Prostate gland (tissue), 2 donors: ENCODE data around the gene ZNF32.

Experiments
- CTCF ChIP-seq, 4 experiments: fragments of 200-600 bp in 2 of 4; fragments of 450-650 bp in 2 of 4; sonication (generic) in 2 of 4; IDR thresholded peaks; 1 replicate in 3 of 4; 2 replicates in 1 of 4; pipeline ENCODE4 v1.5.1; 2016 to 2019; ENCODE audit warnings: antibody characterized with exemption in 4 of 4, mild to moderate bottlenecking in 2 of 4, moderate library complexity in 2 of 4
- POLR2A ChIP-seq: fragments of 450-650 bp; IDR thresholded peaks from one replicate; pipeline ENCODE4 v1.6.1; 2016; ENCODE audit warnings: antibody characterized with exemption, mild to moderate bottlenecking

DNA sequence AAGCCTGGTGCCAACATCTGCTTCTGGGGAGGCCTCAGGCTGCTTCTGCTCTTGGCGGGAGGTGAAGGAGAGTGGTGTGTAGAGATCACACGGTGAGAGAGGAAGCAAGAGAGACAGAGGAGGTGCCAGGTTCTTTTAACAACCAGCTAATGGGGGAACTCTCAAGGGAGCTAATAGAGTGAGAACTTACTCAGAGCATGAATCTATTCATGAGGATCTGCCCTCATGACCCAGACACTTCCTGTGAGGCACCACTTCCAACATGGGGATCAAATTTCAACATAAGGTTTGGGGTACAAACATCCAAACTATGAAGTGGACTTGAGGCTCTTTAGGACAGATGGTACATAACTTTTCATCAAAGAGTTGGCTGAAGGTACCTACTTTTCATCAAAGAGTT lies 5.1 kb upstream of the ZNF32 start:
- TF ChIP-seq POLR2A (no peak), CTCF (IDR thresholded peaks at IDR 0.05) (no peak)
